Melanocyte of skin (primary cell): Measurements from ENCODE around the gene GNPDA2. TPM values are rescaled to one million over a fixed set of nuclear protein-coding genes. Genes with fewer than 3 reads are reported as not detected.

Experiments used
- total RNA-seq, 2 donors: library from RNA; depleted of rRNA; stranded (reverse); fragments of >200 nt; gene quantifications; 2 replicates each; pipeline ENCODE4 v1.2.3, GENCODE V29; 2012

The GNPDA2 gene
- 10 to 100 TPM; 11.7 to 14.8 TPM for total RNA-seq

GRCh38 chr4:44726038-44726871 is at the start of gene GNPDA2:
Gene GNPDA2, minus strand, starts transcription at chr4:44726556. Its CDS starts 4,349 bp downstream, at chr4:44722207.

GRCh38 chr4:44678094-44679041 is 48.0 kb downstream of the GNPDA2 start, which contains the start of gene GUF1:
Gene GUF1, plus strand, starts transcription at chr4:44678420. Its CDS starts 203 bp downstream, at chr4:44678623.

Other genes starting within 250 kb of the GNPDA2 start
- under 1 TPM in 1 of 2 donors, not detected in 1; 0.34 TPM for gene YIPF7, start 74.9 kb downstream of the GNPDA2 start, total RNA-seq
- 10 to 100 TPM; 24.8 to 27.6 TPM for gene GUF1, start 48.1 kb downstream of the GNPDA2 start, total RNA-seq